ENCODE measurements around the gene PDIA2. TPM values are rescaled to one million over a fixed set of nuclear protein-coding genes. Genes with fewer than 3 reads are reported as not detected.
A peak's percentile ranks its signal among the peaks of the same experiment; 100 is the strongest.

Gene PDIA2
- polyA plus RNA-seq, 3 donors: 0.58 to 2.4 (median 1.4) TPM

GRCh38 chr16:296806-297510 is 14.0 kb downstream of the PDIA2 start:
- no peak for DNase-seq

- DNase-seq: no peak
Measured at GRCh38 chr16:297832-298231, 14.9 kb downstream of the PDIA2 start.

GRCh38 chr16:301235-301634 is 18.3 kb downstream of the PDIA2 start:
- DNase-seq: no peak

GRCh38 chr16:301950-302349 is 19.0 kb downstream of the PDIA2 start:
- DNase-seq: no peak

- no peak for DNase-seq
Measured at GRCh38 chr16:303760-304505, 21.0 kb downstream of the PDIA2 start.

- DNase-seq: no peak
Measured at GRCh38 chr16:305916-306626, 23.1 kb downstream of the PDIA2 start.

- DNase-seq: no peak
Measured at GRCh38 chr16:306911-307370, 24.0 kb downstream of the PDIA2 start.

GRCh38 chr16:307691-308312 is 24.8 kb downstream of the PDIA2 start:
- DNase-seq: no peak

- DNase-seq: no peak
Measured at GRCh38 chr16:309476-309875, 26.5 kb downstream of the PDIA2 start.

- DNase-seq: no peak
Measured at GRCh38 chr16:311725-312124, 28.8 kb downstream of the PDIA2 start.

GRCh38 chr16:314351-314750 is 31.4 kb downstream of the PDIA2 start:
- no peak for DNase-seq

- DNase-seq: no peak
Measured at GRCh38 chr16:314795-315299, 31.9 kb downstream of the PDIA2 start.

- DNase-seq: no peak
Measured at GRCh38 chr16:316741-317464, 33.9 kb downstream of the PDIA2 start.

- no peak for DNase-seq
Measured at GRCh38 chr16:317583-317982, 34.6 kb downstream of the PDIA2 start.

GRCh38 chr16:318628-319027 is 35.7 kb downstream of the PDIA2 start:
- DNase-seq: no peak

GRCh38 chr16:320206-320605 is 37.2 kb downstream of the PDIA2 start:
- no peak for DNase-seq

- DNase-seq: no peak
Measured at GRCh38 chr16:321532-321931, 38.6 kb downstream of the PDIA2 start.

- no peak for DNase-seq
Measured at GRCh38 chr16:322476-323143, 39.6 kb downstream of the PDIA2 start.

- DNase-seq: no peak
Measured at GRCh38 chr16:324201-324450, 41.2 kb downstream of the PDIA2 start.

- DNase-seq: peak; percentile 27
Measured at GRCh38 chr16:324451-325334, 41.7 kb downstream of the PDIA2 start.
